Measurements from ENCODE around the gene ANKRD29.
"Not testable (repeated sequence)": the region's sequence is repeated elsewhere in the genome, so short reads cannot be mapped to it uniquely, and the experiment has no call there.

Gene ANKRD29

DNA sequence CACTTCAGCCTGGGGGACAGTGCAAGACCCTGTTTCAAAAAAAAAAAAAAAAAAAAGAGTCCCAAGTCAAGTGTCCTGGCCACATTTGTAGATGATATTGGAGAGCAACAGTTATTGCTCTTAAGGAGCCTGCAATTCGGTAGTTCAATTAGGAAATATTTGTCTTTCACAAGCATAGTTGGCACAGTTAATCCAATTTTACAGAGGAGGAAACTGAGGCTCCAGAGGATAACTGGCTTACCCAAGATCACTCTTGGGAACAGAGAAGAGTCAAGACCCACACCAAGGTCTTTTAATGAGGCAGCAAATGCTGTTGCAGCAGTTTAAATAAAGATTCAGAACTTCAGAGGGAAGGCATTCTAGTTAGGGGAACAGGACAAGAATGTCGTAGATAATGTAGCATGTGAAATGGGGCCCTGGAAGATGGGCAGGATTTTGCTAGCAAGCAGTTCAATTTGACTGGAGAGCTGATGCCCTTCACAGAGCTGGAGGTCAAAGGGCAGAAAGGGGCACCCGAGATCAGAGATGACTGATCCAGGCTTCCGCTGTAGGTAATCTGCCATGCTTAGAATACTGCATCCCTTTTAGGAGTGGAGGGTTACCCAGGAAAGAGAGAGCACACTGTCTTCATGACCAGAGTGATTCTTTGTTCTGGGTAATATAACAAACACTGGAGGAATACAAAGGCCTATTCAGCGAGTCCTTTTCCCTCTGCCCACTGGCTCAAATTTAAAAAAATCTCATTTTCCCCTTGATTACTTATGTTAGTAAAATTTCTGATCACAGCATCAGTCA, 79.4 kb downstream of the ANKRD29 start:
- no peak for DNase-seq (ENCODE audit: low read depth)

DNA sequence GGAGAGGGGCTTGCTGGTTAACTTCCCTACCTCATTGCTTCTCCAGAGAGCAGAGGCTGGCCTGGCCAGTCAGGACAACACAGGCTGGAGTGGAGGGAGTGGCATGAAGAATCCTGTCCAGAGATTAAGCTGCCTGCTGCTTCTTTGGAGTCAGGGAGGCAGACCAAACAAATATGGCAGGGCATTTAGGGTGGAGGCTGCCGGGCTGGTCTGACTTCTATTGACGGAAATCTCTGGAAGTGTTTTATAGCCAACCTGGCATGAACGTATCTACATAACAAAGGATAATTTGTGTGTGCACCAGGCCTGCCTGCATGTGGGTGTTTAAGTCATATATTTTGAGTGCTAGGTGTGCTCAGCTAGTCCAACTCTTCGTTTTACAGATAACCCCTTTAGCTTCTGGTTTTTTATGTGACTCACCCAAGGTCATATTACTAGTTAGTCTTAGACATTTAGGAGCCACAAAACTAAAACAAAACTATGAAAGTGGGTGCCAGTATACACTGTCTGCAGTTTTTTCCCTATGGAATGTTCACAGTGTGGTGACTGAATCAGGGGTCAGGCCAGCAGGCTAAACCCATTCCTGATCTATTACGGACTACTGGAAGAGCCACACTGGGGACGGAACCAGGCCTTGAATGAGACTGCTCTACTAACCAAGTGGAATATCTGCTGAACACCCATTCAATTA, 81.9 kb downstream of the ANKRD29 start:
- DNase-seq (ENCODE audit: low read depth), result no peak

DNA sequence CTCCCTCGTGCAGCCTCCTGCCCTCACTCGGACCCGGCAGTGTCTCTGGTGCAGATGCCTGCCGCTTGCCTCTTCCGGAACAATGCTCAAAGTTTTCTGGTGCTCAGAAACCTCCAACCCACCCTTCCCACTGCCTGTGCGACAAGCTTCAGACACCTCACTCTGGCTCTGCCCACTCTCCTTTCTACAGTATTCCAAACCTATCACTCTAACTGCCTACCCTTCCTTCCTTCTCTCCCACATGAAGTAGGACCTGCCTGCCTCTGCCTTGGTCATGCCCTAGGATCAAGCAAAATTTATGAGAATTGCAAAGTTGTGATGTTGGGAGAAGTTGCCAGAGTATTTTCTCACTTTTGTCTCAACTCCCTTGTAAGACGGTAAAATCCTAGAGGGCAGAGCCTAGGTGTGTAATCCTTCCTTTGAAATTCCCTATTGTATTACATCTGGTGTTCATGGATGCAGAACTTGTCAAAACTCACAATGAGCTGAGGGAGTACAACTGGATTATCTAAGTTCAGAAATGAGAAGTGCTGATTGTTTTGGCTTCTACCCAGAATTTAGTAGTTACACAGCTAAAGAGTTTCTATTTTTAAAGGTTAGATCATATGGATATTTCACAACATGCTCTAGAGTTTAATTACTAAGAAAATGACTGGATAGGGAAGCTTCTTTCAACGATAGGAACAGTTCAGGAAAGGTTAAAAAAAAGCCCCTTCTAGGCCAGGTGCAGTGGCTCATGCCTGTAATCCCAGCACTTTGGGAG, 83.6 kb downstream of the ANKRD29 start:
- no peak for DNase-seq (ENCODE audit: low read depth)

DNA sequence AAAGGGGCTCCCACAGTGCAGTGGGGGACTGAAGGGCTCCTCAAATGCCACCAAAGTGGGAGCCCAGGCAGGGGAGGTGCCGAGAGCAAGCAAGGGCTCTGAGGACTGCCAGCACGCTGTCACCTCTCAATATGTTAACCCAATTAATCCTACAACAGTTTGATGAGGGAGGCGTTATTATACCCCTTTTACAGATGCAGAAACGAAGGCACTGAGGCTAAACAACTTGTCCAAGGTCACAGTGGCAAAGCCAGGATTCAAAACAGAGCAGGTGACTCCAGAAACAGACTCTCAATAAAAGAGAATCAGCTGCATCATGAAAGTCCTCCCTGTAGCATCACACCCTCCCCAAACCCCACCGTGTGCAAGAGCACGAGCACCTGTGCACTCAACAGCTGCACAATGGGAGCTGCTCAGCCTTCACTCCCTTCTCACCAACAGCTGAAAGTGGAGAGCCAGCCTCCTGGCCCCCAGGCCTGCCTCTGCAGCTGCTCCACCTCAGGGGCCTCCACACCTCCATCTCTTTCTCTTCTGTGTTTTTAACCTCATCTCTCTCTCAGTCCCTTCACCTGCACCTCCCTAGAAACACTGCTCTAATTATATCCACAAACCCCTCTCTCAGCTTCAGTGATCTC, 84.5 kb downstream of the ANKRD29 start:
- DNase-seq (ENCODE audit: low read depth), result no peak

DNA sequence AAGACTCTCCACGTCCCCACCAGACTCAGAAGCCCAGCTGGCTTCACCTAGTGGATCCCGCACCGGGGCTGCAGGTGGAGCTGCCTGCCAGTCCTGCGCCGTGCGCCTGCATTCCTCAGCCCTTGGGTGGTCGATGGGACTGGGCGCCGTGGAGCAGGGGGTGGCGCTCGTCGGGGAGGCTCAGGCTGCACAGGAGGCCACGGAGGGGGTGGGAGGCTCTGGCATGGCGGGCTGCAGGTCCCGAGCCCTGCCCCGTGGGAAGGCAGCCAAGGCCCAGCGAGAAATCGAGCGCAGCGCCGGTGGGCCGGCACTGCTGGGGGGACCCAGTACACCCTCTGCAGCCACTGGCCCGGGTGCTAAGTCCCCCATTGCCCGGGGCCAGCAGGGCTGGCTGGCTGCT, 85.2 kb downstream of the ANKRD29 start:
- DNase-seq (ENCODE audit: low read depth), result not testable (repeated sequence)

DNA sequence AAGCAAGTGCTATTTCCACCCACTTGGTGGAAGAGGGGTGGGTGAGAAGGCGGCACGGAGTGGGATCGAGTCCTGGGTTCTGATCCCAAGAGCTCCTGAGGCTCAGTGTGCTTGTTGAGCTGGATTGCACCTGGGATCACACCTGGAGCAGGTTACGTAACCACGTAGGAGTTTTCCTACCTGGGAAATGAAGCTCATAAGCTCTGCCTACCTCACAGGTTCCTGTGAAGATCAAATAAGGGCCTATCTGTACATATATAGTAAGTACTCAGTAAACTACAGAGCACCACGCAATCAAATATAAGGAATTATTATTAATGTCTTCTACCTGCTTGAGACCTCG, 87.4 kb downstream of the ANKRD29 start:
- no peak for DNase-seq (ENCODE audit: low read depth)

DNA sequence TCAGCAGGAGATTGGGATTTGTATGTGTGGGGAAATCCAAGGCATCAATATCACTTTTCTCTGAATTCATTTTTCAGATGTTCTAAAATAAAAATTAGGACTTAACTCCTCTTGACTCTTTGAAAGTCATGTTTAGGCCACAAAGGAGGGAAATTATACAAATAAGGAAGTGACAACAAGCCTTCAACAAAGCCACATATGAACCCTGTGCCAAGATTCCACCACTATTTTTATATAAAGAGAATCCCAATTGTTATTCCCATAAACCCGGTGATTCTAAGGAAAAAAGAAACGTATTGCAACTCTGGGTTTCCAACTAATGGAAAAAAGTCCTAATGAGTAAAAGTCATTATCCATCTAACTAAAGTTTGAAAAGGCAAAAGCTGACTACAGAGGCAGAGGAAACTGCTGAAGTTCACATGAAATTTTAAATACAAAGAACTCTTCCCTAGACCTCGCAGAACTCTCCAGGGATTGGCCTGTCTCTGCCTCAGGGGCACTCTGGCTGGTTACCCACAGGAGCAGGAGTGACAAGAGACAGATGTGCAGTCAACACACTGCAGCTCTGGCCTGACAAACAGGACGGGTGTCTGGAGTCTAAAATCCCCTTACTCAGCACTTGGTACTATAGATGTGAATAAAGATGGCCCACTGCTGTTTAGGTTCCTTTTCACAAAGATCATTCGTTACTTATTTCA, 88.0 kb downstream of the ANKRD29 start:
- no peak for DNase-seq (ENCODE audit: low read depth)

DNA sequence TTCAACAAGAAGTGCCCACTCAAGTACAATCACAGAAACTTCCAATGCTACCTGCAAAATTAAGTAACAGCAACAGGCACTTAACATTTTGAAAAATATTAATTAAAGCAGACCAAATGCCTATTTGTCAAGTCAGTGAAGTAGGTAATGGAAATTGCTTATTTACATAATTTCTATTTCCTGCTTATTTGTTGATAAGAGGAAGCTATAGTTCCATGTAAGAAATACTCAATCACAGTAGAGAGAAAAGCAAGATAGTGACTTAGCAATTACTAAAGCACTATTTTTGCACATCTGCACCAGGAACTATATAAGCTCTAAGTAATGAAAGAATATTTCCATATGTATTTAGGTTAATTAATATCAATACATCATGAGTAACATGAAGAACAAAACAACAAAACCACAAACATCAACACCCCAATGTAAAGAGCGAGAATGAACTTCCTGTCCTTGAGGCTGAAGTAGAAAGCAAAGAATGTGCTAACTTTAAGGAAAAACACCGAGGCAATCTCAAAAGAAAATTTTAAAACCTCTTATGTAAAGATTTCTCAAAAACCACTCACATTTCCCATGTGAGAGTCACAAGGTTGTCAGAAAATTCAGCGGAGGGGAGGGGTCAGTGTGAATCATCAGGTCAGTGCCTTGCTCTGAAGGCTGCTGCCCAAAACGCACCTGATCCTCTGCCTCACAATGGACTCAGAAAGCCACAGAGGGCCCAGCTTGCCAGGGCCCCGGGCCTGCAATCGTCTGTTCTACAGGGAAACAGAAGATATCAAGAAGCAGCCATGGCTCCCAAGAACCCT, 88.9 kb downstream of the ANKRD29 start:
- peak; percentile 15 for DNase-seq (ENCODE audit: low read depth)

DNA sequence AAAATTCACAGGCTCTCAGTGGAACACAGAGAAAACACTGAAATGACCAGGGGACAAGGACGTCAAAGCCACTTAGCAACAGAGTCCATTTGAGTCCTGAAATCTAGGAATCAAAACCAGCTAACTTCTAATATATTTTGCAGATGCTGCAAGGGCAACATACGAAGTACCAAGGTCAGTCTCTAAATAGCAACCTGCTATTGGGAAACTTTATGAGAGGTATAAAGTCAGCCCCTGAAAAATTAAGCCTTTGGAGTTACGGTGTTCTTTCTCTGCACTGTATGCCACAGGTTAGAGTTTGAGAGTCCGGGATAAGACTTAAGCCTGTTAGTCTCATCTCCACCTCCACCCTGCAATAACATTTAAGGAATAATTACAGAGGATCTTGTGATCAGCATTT, 89.7 kb downstream of the ANKRD29 start:
- no peak for DNase-seq (ENCODE audit: low read depth)

DNA sequence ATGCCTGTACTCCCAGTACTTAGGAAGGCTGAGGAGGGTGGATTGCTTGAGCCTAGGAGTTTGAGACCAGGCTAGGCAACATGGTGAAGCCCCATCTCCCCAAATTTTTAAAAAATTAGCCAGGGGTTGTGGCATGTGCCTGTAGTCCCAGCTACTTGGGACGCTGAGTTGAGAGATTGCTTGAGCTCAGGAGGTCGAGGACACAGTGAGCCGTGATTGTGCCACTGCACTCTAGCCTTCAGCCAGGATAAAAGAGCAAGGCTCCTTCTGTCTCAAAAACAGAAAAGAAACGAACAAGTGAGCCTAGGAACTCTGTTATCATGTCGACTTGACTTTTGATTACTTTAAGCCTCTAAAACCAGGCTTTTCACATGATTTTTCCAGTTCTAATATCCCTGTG, 90.1 kb downstream of the ANKRD29 start:
- DNase-seq (ENCODE audit: low read depth), result no peak

DNA sequence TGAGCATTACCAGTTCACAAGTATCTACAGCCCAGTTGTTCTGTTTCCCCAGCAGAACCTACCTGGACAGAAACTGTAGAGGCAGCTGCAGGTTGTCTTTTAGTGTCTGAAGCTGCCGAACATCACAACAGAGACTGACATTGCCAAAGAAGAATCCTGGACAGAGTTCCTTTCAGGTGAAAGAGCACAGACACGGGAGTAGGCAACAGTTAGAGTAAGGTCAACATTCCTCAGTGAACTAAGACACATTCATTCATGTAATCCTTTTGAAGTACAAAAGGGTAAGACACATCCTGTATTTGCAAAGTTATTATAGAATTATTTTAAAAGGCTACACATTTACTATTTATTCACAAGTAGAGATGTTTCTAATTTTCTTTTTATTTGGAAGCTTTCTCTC, 90.7 kb downstream of the ANKRD29 start:
- DNase-seq (ENCODE audit: low read depth), result no peak

DNA sequence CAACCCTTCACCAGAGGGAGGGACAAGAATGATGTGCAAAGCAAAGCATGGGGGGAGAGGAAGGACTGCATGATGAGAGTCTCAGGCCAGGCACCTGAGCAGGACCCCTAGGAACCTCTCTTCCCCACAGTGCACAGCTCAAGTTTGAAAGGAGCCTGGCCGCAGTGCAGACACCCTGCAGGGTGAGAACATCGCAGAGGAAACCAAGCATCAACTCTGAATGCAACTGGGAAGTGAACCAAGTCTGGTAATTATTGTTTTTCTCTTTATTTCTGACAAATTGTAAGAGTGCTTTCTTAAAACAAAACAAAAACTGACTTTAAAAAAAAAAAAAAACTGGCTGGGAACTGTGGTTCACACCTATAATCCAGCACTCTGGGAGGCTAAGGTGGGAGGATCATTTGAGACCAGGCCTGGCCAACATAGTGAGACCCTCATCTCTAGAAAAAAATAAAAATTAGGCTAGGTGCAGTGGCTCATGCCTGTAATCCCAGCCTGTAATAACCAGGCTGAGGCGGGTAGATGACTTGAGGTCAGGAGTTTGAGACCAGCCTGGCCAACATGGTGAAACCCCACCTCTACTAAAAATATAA, 91.7 kb downstream of the ANKRD29 start:
- DNase-seq (ENCODE audit: low read depth), result no peak

DNA sequence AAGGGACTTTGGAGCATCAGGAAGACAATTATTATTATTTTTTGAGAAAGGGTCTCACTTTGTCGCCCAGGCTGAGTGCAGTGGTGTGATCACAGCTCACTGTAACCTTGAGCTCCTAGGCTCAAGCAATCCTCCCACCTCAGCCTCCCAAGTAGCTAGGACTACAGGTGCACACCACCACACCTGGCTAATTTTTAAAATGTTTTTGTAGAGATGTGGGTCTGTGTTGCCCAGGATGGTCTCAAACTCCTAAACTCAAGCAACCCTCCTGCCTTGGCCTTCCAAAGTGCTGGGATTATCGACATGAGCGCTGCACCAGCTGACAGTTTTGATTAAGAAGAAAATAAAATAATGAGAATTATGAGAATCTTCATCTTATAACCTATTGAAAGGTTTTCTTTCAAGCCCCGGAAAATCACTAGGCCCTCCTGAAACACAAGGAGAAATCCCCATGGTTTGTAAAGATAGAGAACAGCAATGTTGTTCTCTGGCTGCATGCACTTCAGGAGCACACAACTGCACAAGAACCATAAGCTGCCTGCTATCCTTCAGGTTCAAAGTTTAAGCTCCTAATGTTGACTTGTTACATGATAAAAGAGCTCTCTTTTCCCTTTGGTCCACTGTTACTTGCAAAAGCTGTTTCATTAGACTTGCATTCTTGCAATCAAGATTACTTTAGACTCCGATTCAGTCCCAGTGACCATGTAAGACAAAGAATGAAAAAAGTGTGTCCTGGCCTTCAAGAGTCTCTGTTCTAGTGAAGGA, 93.2 kb downstream of the ANKRD29 start:
- no peak for DNase-seq (ENCODE audit: low read depth)

DNA sequence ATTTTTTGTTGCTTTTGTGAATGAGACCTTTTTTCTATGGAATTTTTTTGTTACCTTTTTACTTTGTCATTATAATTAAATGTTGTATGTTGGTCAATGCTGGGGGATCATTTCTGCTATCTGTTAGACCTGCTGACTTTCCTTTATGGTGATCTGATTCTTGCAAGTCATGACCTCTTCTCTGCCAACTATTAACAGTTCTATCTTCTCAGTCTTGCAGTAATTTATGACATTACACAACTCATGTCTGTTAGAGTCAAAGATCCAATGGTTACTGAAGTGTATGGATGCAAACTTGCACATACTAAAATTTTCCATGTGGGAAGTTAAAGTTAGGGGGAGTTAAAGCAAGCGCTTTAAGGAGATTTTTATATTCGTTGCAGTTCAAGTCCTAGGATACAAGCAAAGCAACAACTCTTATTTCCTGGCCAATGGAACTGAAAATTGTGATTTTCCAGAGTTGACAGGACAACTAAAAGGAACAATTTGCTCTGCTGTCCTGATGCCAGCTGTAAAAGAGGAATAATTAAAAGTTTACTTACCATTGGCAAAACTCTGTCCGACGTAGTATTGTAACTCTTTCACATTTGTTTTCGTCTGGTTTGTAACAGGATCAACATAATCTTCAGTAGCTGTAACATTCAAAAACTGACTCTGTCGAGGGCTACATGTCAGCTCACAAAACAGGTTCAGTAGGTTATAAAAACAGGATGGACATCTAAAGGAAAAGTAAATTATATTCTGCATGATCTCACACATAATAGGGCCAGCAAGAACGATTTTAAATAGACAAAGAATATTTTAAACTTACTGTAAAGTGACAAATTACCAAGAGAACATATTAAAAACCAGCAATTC, 94.2 kb downstream of the ANKRD29 start:
- no peak for DNase-seq (ENCODE audit: low read depth)

DNA sequence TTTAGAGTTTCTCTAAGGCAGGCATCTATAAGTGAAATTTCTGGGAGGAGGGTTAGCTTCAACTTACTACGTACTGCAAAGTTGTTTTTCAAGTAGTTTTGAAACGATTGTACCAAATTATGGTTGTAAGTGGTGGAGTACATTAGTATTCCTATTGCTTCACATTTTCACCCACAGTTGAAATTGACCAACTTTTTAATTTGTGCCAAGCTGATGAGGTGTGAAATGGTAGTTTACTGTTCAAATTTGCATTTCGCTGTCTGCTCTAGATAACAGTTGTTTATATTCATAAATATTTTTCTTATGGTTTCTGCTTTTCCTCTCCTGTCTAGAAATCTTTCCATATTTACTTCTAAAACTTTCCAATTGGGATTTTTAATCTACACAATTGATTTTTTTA, 95.0 kb downstream of the ANKRD29 start:
- no peak for DNase-seq (ENCODE audit: low read depth)

DNA sequence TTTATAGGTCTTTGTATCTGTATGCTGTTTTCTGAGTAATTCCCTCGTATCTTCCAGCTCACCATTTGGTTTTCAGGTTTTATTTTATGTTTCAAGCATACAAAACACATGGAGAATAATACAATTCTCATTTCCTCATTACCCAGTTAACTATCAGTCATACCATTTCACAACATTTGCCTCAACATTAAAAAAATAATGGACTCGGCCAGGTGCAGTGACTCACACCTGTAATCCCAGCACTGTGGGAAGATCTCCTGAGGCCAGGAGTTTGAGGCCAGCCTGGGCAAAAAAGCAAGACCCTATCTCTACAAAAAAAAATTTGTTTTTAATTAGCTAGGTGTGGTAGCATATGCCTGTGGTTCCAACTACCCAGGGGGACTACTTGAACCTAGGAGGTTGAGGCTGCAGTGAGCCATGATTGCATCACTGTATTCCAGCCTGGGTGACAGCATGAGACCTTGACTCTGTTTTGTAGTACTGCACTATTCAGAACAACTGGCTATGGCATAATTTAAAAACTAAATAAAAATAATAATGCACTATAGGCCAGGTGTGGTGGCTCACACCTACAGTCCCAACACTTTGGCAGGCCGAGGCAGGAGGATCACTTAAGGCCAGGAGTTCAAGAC, 96.7 kb downstream of the ANKRD29 start:
- no peak for DNase-seq (ENCODE audit: low read depth)

DNA sequence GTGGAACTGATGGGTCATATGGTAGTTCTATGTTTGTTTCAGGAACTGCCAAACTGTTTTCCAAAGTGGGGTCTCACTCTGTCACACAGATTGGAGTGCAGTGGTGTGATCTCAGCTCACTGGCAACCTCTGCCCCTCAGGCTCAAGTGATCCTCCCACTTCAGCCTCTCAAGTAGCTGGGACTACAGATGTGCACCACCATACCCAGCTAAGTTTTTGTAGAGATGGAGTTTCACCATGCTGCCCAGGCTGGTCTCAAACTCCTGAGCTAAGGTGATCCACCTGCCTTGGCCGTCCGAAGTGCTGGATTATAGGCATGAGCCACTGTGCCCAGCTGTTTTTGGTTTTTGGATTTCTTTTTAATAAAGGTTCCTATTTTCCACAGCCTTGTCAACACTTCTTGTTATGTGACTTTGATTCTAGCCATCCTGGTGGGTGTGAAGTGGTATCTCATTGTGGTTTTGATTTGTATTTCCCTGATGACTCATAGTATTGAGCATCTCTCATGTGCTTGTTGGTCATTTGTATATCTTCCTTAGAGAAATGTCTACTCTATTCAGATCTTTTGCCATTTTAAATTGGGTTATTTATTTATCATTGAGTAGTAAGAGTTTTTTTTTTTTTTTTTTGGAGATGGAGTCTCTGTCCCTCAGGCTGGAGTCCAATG, 99.2 kb downstream of the ANKRD29 start:
- no peak for DNase-seq (ENCODE audit: low read depth)

DNA sequence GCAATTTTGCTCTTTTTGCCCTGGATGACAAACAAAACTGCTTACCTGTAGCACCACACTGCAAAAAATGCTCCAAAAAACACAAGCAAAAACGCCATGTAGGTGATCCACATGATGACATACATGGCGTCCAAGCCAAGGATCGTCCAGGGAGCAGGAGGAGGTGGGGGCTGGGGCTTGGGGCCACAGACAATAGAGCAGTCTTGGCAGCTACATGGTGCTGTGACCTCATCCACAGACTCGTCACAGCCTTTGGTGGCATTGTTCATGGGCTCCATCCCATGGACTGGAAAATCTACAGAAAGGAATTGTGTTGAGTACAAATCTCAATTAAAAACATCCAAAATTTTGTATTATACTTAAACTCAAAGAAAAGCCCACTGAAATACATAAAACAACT, 102.5 kb downstream of the ANKRD29 start:
- DNase-seq (ENCODE audit: low read depth), result no peak

All from stimulated activated CD8-positive, alpha-beta memory T cell treated with anti-CD3 and anti-CD28 coated beads, Interleukin-4, amount 100 ng/mL, for 24 hours (primary cell).